ENCODE measurements around the gene TSTD1.

DNA sequence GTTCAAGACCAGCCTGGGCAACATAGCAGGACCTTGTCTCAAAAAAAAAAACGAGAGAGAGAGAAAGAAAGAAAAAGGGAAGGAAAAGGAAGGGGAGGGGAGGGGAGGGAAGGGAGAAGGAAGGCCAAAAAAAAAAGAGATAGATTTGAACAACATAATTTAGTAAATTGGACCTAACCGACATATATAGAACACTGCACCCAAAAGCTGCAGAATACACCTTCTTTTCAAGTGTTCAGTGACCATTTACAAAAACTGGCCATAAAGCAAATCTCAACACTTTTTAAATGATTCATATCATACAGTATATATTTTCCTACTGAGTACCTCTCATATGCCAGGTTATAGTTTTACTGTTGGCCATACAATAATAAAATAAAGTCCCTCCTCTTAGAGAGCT, 6.9 kb downstream of the TSTD1 start:
- TF ChIP-seq, protein P1, sequence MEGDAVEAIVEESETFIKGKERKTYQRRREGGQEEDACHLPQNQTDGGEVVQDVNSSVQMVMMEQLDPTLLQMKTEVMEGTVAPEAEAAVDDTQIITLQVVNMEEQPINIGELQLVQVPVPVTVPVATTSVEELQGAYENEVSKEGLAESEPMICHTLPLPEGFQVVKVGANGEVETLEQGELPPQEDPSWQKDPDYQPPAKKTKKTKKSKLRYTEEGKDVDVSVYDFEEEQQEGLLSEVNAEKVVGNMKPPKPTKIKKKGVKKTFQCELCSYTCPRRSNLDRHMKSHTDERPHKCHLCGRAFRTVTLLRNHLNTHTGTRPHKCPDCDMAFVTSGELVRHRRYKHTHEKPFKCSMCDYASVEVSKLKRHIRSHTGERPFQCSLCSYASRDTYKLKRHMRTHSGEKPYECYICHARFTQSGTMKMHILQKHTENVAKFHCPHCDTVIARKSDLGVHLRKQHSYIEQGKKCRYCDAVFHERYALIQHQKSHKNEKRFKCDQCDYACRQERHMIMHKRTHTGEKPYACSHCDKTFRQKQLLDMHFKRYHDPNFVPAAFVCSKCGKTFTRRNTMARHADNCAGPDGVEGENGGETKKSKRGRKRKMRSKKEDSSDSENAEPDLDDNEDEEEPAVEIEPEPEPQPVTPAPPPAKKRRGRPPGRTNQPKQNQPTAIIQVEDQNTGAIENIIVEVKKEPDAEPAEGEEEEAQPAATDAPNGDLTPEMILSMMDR (IDR thresholded peaks at IDR 0.05; ENCODE audit: insufficient read depth, low read depth, low read length), result no peak
- no peak for TF ChIP-seq EZH2 (IDR thresholded peaks at IDR 0.05; ENCODE audit: insufficient read depth, low read length)
